Activated naive CD4-positive, alpha-beta T cell treated with anti-CD3 and anti-CD28 coated beads, Interleukin-2, amount 10 ng/mL, durations not matched to agents 7 days and 5 days (primary cell): ENCODE data around the gene SLC2A8.
A peak's percentile ranks its signal among the peaks of the same experiment; 100 is the strongest.

Source experiments
- CTCF ChIA-PET: fragments of 350-600 bp; sonication (Branson Sonifier 250); formaldehyde crosslinking; loops from one replicate; lab custom pipeline; 2021; ENCODE audit warnings: antibody characterized with exemption; lab: Charles Lee
- DNase-seq: peaks from one replicate; pipeline ENCODE4 v3.0.0-alpha.2; 2020
- H3K27ac Mint-ChIP-seq: one replicate; pipeline ENCODE4 v1.8.0; 2021; ENCODE audit warnings: mild to moderate bottlenecking, moderate library complexity, mixed read lengths
- H3K27me3 Mint-ChIP-seq: one replicate; pipeline ENCODE4 v1.8.0; 2021; ENCODE audit warnings: mild to moderate bottlenecking, mixed read lengths
- H3K36me3 Mint-ChIP-seq: one replicate; pipeline ENCODE4 v1.8.0; 2021; ENCODE audit warnings: mixed read lengths
- H3K4me1 Mint-ChIP-seq: one replicate; pipeline ENCODE4 v1.8.0; 2021; ENCODE audit warnings: mixed read lengths
- H3K4me3 Mint-ChIP-seq: one replicate; pipeline ENCODE4 v1.8.0; 2021; ENCODE audit warnings: mild to moderate bottlenecking, moderate library complexity, mixed read lengths
- H3K9me3 Mint-ChIP-seq: one replicate; pipeline ENCODE4 v1.8.0; 2021; ENCODE audit warnings: mixed read lengths

The SLC2A8 gene

DNA sequence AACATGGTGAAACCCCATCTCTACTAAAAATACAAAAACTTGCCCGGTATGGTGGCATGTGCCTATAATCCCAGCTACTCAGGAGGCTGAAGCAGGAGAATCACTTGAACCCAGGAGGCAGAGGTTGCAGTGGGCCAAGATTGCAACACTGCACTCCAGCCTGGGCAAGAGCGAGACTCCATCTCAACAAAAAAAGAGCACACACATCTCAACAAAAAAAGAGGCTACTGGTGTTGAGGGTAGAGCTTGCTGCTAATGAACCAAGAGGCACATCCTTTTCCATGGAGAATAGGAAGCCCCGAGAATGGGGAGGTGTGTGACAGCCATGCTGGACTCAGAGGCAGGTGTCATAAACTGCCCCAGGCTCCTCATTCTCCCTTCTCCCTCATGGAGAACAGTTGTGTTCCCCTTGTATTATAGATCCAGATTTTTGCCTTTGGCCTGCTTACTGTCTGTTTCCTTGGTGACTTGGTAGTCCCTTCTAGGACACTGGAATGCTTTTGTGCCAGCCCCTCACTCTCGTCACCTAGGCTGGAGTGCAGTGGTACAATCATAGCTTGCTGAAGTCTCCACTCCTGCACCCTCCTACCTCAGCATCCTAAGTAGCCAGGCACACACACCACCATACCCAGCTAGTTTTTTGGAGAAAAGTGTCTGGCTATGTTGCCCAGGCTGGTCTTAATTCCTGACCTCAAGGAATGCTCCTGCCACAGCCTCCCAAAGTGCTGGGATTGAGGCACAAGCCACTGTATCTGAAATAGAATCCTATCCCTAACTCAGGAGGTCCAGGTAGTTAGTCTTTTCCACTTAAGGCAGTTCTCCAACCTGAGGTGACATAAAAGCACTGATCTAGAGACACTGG, 49.1 kb downstream of the SLC2A8 start:
- CTCF ChIA-PET = interaction anchor here (1.1 kb wide), 1 partner anchor 9 kb away, joined by 3 read pairs; no protein-coding TSS in a partner anchor
- Mint-ChIP-seq H3K4me3 (no peak overlapping the region), H3K36me3 (peaks cover 89% of the 10 kb centered on the region)

DNA sequence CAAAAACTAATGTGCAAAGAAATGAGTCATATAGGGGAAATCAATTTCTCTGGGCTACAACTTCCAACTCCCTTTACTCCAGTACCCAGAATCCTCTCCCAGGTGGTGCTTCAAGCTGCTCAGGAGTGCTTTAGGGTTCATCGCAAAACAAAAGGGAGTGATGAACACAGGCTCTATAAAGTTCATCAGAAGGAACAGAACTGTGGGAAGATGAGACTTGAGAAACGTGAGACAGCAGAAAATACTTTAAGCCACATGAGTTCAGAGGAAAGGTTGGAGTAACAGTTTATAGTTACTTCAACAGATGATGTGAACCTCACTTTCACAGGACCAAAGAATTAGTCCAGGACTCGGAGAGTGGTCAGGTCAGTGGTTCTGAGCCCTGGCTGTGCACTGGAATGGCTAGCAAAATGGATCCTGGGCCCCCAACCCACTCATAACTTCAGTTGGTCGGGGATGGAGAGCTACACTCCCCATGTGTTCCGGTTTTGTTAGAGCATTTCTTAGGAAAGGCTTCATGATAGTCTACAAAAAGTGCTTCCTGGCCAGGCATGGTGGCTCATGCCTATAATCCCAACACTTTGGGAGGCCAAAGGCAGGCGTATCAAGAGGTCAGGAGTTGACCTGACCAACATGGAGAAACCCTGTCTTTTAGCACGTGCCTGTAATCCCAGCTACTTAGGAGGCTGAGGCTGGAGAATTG, 49.9 kb downstream of the SLC2A8 start:
- peaks cover 39% of the 10 kb centered on the region for H3K4me1 Mint-ChIP-seq
- CTCF ChIA-PET = no interaction called here
- no peak overlapping the region for H3K4me3 Mint-ChIP-seq
- H3K27me3 Mint-ChIP-seq = peaks cover 4% of the 10 kb centered on the region
- H3K9me3 Mint-ChIP-seq = peaks cover 33% of the 10 kb centered on the region
- no peak for DNase-seq
- H3K27ac Mint-ChIP-seq = peak overlapping the region; percentile 33
- H3K36me3 Mint-ChIP-seq = peaks cover 88% of the 10 kb centered on the region

More for the DNA sequence above, 49.1 kb downstream of the SLC2A8 start:
- DNase-seq = no peak
- peaks cover 34% of the 10 kb centered on the region for H3K9me3 Mint-ChIP-seq
- peaks cover 1% of the 10 kb centered on the region for H3K27me3 Mint-ChIP-seq
- no peak overlapping the region for H3K27ac Mint-ChIP-seq
- H3K4me1 Mint-ChIP-seq = peaks cover 33% of the 10 kb centered on the region

GRCh38 chr9:127447416-127448111, 50.6 kb downstream of the SLC2A8 start:
- H3K4me3 Mint-ChIP-seq = no peak overlapping the region
- peaks cover 46% of the 10 kb centered on the region for H3K4me1 Mint-ChIP-seq
- peaks cover 4% of the 10 kb centered on the region for H3K27me3 Mint-ChIP-seq
- peak overlapping the region; percentile 42 for H3K27ac Mint-ChIP-seq
- H3K9me3 Mint-ChIP-seq = peaks cover 31% of the 10 kb centered on the region
- no peak for DNase-seq
- CTCF ChIA-PET = no interaction called here
- peaks cover 81% of the 10 kb centered on the region for H3K36me3 Mint-ChIP-seq

DNA sequence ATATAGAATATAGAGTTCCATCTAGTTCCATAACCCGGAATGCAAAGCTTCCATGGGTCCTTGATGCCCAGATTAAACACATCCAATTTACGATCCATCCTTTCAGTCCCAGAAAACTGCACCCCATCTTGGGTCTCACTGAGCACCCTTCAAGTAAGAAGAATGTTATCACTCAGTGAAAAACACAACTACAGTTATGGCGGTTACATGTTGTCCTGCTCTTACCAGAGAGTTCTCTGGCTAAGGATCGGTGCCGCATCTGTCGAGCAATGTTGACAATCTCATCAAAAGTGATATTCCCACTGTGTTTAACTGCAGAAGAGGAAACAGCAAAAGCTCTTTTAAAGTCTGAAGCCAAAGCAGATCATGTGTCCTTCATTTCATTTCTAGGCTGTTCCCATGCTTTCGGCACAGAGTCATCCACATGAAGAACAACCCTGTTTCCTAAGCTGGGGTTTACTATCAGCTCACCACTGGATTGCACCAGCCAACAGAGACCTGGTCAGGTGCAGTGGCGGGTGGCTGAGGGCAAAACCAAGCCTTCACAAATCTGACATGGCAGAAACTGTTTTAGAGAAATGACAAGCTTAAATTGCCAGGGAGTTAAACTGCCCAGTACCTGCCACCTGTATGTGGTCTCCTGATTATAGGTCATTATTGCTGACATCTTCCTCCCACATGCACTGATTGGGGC, 51.3 kb downstream of the SLC2A8 start:
- CTCF ChIA-PET = no interaction called here

GRCh38 chr9:127449332-127449966, 52.5 kb downstream of the SLC2A8 start:
- no peak for DNase-seq
- H3K27me3 Mint-ChIP-seq = peaks cover 4% of the 10 kb centered on the region
- peak overlapping the region; percentile 94 for H3K4me3 Mint-ChIP-seq
- CTCF ChIA-PET = no interaction called here
- H3K27ac Mint-ChIP-seq = peak overlapping the region; percentile 97
- H3K9me3 Mint-ChIP-seq = peaks cover 20% of the 10 kb centered on the region
- peaks cover 69% of the 10 kb centered on the region for H3K36me3 Mint-ChIP-seq
- H3K4me1 Mint-ChIP-seq = peaks cover 49% of the 10 kb centered on the region

More for the DNA sequence above, 51.3 kb downstream of the SLC2A8 start:
- Mint-ChIP-seq H3K4me3 (peak overlapping the region; percentile 43), H3K9me3 (peaks cover 28% of the 10 kb centered on the region), H3K4me1 (peaks cover 48% of the 10 kb centered on the region), H3K27me3 (peaks cover 4% of the 10 kb centered on the region), H3K36me3 (peaks cover 76% of the 10 kb centered on the region), H3K27ac (peak overlapping the region; percentile 64)
- no peak for DNase-seq

DNA sequence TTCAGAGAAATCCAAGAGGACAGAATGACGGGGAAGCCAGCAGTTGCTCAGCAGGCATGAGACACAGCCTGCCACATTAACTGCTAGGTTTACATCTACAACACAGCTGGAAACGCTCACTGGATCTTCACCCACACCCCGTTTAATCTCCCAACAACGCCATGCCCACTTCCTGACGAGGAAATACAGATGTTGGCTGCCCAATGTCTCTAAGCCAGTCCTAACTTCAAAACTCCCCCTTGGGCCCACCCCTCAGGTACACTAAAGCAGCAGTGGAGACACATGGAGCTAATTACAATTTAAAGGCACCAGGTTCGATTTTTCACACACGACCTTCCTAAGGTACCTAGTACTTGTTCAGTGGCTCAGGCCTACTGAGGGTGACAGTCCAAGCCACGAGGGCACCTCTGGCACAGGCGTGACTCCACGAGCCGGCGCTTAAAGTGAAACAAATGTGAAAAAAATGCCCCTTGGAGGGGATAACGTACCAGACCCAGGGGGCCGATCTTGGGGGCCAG, 53.3 kb downstream of the SLC2A8 start:
- H3K4me1 Mint-ChIP-seq = peaks cover 50% of the 10 kb centered on the region
- peaks cover 64% of the 10 kb centered on the region for H3K36me3 Mint-ChIP-seq
- H3K27ac Mint-ChIP-seq = peak overlapping the region; percentile 97
- DNase-seq = peak; percentile 29
- peak overlapping the region; percentile 94 for H3K4me3 Mint-ChIP-seq
- H3K9me3 Mint-ChIP-seq = peaks cover 13% of the 10 kb centered on the region
- H3K27me3 Mint-ChIP-seq = peaks cover 4% of the 10 kb centered on the region
- CTCF ChIA-PET = interaction anchor here (1.0 to 1.2 kb wide), 2 partner anchors 53 to 235 kb away, joined by 4 read pairs; partner anchors contain the start of gene SLC2A8

DNA sequence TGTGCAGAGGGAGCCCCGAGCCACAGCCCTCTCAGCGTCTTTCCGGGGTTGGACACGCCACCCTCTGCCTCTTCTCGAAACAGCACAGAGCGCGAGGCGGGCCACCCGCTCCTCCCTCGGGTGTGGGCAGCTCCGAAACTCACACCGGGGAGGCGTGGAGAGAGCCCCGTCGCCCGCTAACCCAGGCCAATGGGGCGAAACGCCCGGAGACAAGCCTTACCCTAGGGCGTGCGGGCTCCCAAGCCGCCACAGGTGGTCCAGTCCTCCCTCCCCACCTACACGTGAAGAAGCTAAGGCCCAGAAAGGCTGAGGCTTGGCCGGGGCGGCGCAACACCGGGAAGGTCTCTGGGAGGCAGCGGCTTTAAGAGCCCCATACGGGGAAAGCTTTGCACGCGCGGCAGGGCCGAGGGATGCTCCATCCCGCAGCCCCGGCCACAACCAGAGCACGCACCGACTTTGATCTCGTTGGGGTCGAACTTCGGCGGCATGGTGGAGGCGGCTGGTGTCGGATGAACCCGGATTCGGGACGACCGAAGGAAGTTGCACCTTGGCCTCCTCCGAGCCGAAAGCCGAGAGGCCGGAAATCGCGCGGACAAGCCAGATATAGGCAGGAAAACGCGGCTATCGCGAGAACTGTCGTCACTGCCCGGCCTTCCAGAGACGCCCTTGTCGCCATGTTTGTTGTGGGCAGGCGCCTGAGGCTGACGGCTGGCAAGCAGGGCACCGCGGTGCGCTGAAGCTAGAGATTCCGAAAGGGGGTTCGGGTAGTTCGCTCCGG, 54.0 kb downstream of the SLC2A8 start, which contains the start of the genes LRSAM1 and RPL12:
TSS of gene LRSAM1 (plus strand) at position 681 of the 778 bp plus-strand sequence. CDS start 3,018 bp downstream, outside the sequence.
TSS of gene RPL12 (minus strand) at position 577 of the 778 bp plus-strand sequence. CDS start at position 488, 89 bp downstream.
- peaks cover 4% of the 10 kb centered on the region for H3K27me3 Mint-ChIP-seq
- CTCF ChIA-PET = interaction anchor here (1.0 to 1.2 kb wide), 3 partner anchors 27 to 236 kb away, joined by 3 to 4 read pairs (median 4); partner anchors contain the start of genes SLC2A8 and ZNF79
- H3K4me3 Mint-ChIP-seq = peak within 1 kb of the TSS; percentile 94
- peak within 1 kb of the TSS; percentile 97 for H3K27ac Mint-ChIP-seq
- peak; percentile 98 for DNase-seq
- H3K9me3 Mint-ChIP-seq = peaks cover 9% of the 10 kb centered on the region
- H3K36me3 Mint-ChIP-seq = peaks cover 57% of the 10 kb centered on the region
- H3K4me1 Mint-ChIP-seq = peaks cover 50% of the 10 kb centered on the region

GRCh38 chr9:127451608-127451857, 54.6 kb downstream of the SLC2A8 start:
- Mint-ChIP-seq H3K27ac (peak overlapping the region; percentile 97), H3K4me3 (peak overlapping the region; percentile 94), H3K36me3 (peaks cover 51% of the 10 kb centered on the region), H3K4me1 (peaks cover 50% of the 10 kb centered on the region), H3K9me3 (peaks cover 5% of the 10 kb centered on the region), H3K27me3 (peaks cover 4% of the 10 kb centered on the region)
- no peak for DNase-seq
- CTCF ChIA-PET = interaction anchor here (1.1 kb wide), 1 partner anchor 27 kb away, joined by 3 read pairs; the partner anchor contains the start of gene ZNF79

DNA sequence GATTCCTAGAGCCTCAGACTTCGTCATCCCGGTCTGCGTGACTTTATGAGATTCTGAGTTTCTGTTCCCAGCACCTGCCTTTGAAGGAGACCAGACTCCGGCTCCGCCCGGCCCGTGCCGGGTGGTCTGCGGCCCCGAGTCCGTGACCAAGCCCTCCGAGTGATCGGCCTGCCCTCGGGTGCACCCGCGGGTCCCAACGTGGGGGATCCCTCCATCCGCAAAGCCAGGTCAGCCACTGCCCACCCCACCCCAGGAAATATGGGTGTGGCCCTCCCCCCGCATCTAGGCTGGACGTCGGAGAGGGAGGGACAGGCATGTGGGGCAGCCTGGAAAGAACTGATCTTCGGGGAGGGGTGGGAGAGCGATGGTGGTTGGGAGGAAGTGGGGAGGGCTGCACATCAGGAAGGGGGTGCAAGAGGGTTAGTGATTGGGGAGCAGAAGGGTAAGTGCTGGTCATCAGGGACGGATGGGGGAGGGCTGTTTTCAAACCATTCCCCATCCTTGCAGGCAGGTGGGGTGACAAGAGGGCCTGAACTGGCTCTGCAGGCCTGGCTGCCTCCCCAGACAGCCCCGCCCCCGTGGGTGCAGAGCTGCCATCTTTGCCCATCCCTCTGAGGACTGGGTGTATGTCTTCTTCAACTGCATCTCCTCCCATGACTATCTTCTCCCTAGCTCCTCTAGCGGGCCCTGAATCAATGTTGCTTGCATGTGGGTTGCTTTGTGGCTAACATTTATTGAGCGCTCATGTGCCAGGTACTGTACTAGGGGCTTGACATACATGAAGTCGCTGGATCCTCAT, 55.1 kb downstream of the SLC2A8 start:
- Mint-ChIP-seq H3K36me3 (peaks cover 47% of the 10 kb centered on the region), H3K4me1 (peaks cover 50% of the 10 kb centered on the region), H3K4me3 (peak overlapping the region; percentile 94), H3K27me3 (peaks cover 4% of the 10 kb centered on the region), H3K27ac (peak overlapping the region; percentile 97), H3K9me3 (peaks cover 2% of the 10 kb centered on the region)
- CTCF ChIA-PET = interaction anchor here (1.1 to 1.7 kb wide), 3 partner anchors 28 to 239 kb away, joined by 3 to 4 read pairs (median 4); partner anchors contain the start of gene ZNF79
- peak; percentile 61 for DNase-seq

GRCh38 chr9:127452691-127453090, 55.7 kb downstream of the SLC2A8 start:
- peaks cover 41% of the 10 kb centered on the region for H3K36me3 Mint-ChIP-seq
- H3K4me3 Mint-ChIP-seq = peak overlapping the region; percentile 94
- peaks cover 4% of the 10 kb centered on the region for H3K27me3 Mint-ChIP-seq
- peaks cover 45% of the 10 kb centered on the region for H3K4me1 Mint-ChIP-seq
- CTCF ChIA-PET = interaction anchor here (1.6 to 1.7 kb wide), 2 partner anchors 238 to 240 kb away, joined by 4 read pairs; no protein-coding TSS in a partner anchor
- H3K27ac Mint-ChIP-seq = peak overlapping the region; percentile 97
- no peak for DNase-seq
- H3K9me3 Mint-ChIP-seq = peaks cover under 1% of the 10 kb centered on the region

- peak; percentile 57 for DNase-seq
- Mint-ChIP-seq H3K27ac (no peak overlapping the region), H3K36me3 (peaks cover 14% of the 10 kb centered on the region), H3K4me3 (no peak overlapping the region), H3K27me3 (peaks cover 4% of the 10 kb centered on the region), H3K4me1 (peaks cover 18% of the 10 kb centered on the region), H3K9me3 (no peaks in the 10 kb centered on the region)
- CTCF ChIA-PET = interaction anchor here (0.7 to 1.7 kb wide), 10 partner anchors 10 to 498 kb away, joined by 3 to 7 read pairs (median 3); no protein-coding TSS in a partner anchor
Measured at GRCh38 chr9:127455324-127455992, 58.5 kb downstream of the SLC2A8 start.
